Measurements from ENCODE around the gene BCR. TPM values are rescaled to one million over a fixed set of nuclear protein-coding genes. Genes with fewer than 3 reads are reported as not detected.
"Not testable (repeated sequence)": the region's sequence is repeated elsewhere in the genome, so short reads cannot be mapped to it uniquely, and the experiment has no call there.

Gene BCR
- polyA plus RNA-seq, 1 experiment, result 21.4 TPM

DNA sequence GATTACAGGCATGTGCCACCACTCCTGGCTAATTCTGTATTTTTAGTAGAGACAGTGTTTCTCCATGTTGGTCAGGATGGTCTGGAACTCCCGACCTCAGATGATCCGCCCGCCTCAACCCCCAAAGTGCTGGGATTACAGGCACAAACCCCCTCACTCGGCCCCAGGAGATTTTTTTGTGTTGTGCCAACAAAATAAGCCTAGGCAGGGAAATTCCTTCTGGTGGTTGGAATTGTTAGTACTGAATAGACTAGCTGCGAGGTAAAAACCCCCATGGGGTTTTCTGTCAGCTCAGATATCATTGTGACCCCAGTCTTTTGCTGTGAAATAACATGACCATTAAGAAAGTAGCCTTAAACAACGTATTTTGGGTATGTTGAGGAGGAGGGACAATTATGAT lies 144.9 kb downstream of the BCR start:
- Histone ChIP-seq H3K9me3 (ENCODE audit: control insufficient read depth, insufficient read depth, low read length) (no peaks in the 10 kb centered on the region), H3K27me3 (ENCODE audit: control insufficient read depth, insufficient read depth, low read length) (peaks cover 4% of the 10 kb centered on the region), H3K4me3 (ENCODE audit: low read depth, low read length) (no peak overlapping the region), H3K27ac (ENCODE audit: low read depth, low read length) (no peak overlapping the region)
- TF ChIP-seq, protein P1, sequence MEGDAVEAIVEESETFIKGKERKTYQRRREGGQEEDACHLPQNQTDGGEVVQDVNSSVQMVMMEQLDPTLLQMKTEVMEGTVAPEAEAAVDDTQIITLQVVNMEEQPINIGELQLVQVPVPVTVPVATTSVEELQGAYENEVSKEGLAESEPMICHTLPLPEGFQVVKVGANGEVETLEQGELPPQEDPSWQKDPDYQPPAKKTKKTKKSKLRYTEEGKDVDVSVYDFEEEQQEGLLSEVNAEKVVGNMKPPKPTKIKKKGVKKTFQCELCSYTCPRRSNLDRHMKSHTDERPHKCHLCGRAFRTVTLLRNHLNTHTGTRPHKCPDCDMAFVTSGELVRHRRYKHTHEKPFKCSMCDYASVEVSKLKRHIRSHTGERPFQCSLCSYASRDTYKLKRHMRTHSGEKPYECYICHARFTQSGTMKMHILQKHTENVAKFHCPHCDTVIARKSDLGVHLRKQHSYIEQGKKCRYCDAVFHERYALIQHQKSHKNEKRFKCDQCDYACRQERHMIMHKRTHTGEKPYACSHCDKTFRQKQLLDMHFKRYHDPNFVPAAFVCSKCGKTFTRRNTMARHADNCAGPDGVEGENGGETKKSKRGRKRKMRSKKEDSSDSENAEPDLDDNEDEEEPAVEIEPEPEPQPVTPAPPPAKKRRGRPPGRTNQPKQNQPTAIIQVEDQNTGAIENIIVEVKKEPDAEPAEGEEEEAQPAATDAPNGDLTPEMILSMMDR (IDR thresholded peaks at IDR 0.05; ENCODE audit: low read depth, low read length), result no peak
- POLR2A ChIA-PET, result no interaction called here
- CTCF ChIA-PET, result interaction anchor here (1.2 kb wide), 1 partner anchor 60 kb away, joined by 3 read pairs; no protein-coding TSS in a partner anchor
- no peak for DNase-seq (ENCODE audit: low read depth, low spot score)

DNA sequence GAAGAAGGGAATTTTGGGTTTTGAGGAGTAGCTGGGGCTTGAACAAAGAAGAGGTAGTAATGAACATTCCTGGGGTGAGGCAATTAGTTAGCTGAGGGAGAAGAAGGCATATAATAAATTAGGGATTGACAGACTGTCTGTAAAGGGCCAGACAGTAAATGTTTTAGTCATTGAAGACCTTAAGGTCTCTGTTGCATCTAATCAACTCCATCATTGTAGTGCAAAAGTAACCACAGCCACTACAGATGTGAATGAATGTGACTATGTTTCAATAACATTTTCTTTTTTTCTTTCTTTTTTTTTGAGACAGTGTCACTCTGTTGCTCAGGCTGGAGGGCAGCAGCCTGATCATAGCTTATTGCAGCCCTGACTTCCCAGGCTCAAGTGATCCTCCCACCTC lies 153.5 kb downstream of the BCR start:
- H3K4me3 ChIP-seq (ENCODE audit: low read depth, low read length); CTCF ChIA-PET; DNase-seq (ENCODE audit: low read depth, low spot score); POLR2A ChIA-PET; H3K27me3 ChIP-seq (ENCODE audit: control insufficient read depth, insufficient read depth, low read length); H3K9me3 ChIP-seq (ENCODE audit: control insufficient read depth, insufficient read depth, low read length); H3K27ac ChIP-seq (ENCODE audit: low read depth, low read length): not testable (repeated sequence)

DNA sequence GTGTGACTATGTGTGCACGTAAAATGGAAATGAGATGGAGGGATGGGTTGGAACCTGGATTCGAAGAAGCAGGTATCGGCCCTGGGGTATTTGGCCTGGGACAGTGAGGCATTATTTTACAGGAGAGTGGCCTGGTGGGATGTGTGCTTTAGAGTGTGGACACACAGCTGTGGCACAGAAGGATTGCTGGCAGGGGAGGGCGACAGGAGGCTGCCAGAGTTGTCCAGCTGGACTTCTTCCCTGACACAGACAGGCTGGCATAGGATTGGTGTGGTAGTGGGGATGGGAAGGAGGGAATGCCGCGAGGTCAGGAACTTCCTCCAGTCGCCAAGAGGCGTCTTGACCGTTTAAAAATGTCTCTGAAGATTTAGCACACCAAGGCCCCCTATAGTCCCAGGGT lies 157.4 kb downstream of the BCR start:
- POLR2A ChIA-PET; H3K27ac ChIP-seq (ENCODE audit: low read depth, low read length); H3K4me3 ChIP-seq (ENCODE audit: low read depth, low read length); H3K9me3 ChIP-seq (ENCODE audit: control insufficient read depth, insufficient read depth, low read length); CTCF ChIA-PET; DNase-seq (ENCODE audit: low read depth, low spot score); H3K27me3 ChIP-seq (ENCODE audit: control insufficient read depth, insufficient read depth, low read length): not testable (repeated sequence)

DNA sequence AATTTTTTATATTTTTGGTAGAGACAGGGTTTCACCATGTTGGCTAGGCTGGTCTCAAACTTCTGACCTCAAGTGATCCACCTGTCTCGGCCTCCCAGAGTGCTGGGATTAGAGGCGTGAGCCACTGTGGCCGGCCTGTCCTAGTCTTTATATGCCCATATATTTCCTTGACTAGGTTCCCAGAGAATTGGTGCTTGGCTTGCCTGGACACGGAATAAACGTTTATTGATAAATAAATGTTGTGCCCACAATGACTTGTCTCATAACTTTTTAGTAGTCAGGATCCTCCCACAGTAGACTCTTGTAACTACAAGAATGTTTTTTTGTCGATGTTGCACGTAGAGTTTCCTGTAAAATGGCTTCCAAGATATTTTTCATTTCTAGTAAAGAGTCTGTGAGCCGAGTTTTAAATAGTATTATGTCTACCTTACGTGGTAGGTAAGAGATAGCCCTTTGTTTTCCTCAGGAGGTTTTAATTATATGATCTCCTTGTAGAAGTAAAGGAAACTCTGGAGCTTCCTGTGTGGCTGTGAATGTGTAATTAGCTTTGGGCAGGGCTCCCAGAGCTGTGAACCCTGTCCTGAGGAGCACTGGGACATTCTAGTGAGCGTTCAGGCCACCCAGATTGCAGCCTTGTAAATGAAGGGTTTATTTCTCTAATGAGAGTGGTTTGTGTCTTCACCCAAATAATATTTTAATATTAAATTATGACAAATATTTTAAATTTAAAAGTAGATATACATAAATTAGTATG lies 161.8 kb downstream of the BCR start:
- H3K4me3 ChIP-seq (ENCODE audit: low read depth, low read length); CTCF ChIA-PET; H3K27ac ChIP-seq (ENCODE audit: low read depth, low read length); H3K9me3 ChIP-seq (ENCODE audit: control insufficient read depth, insufficient read depth, low read length); POLR2A ChIA-PET; H3K27me3 ChIP-seq (ENCODE audit: control insufficient read depth, insufficient read depth, low read length); DNase-seq (ENCODE audit: low read depth, low spot score): not testable (repeated sequence)

DNA sequence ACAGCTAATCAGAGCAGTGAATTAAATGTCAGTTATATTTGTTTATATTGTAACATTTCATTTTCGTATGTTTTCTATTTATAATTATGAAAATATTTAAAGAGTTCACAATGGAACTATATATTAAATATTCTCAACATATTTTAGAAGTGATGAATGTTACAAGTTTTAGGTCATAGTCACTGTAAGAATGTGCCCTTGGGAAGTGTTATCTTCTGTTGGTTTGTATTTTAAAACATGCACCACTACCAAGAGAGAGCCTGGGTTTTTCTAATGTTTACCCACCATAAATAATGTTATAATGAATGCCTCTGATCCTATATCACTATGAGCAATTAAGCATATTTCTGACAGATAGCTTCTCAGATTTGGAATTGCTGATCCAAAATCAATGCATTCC lies 171.0 kb downstream of the BCR start:
- no peak overlapping the region for H3K4me3 ChIP-seq (ENCODE audit: low read depth, low read length)
- H3K9me3 ChIP-seq (ENCODE audit: control insufficient read depth, insufficient read depth, low read length), result no peaks in the 10 kb centered on the region
- H3K27me3 ChIP-seq (ENCODE audit: control insufficient read depth, insufficient read depth, low read length), result peaks cover 8% of the 10 kb centered on the region
- TF ChIP-seq, protein P1 (IDR thresholded peaks at IDR 0.05; ENCODE audit: low read depth, low read length), result no peak
- H3K27ac ChIP-seq (ENCODE audit: low read depth, low read length), result no peak overlapping the region
- CTCF ChIA-PET, result no interaction called here
- POLR2A ChIA-PET, result no interaction called here
- no peak for DNase-seq (ENCODE audit: low read depth, low spot score)

DNA sequence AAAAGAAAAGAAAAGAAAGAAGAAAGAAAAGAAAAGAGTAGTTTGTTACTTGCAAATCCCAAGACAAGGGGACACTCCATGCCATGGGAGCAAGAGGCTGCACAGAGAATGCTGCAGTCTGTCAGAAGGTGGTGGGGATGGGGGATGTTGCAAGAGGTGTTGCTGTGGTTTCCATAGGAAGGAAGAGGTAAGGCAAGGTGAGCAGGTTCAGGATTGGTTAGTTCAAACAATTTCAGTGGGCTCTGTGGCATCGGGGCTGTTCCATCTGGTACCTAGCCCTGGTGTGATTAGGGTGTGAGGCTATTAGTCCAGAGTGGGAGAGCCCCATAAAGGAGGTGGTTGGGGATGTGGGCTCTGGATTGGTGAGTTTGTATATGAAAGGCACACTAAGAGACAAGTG lies 172.7 kb downstream of the BCR start:
- DNase-seq (ENCODE audit: low read depth, low spot score), result no peak
- CTCF ChIA-PET, result no interaction called here
- Histone ChIP-seq H3K4me3 (ENCODE audit: low read depth, low read length) (no peak overlapping the region), H3K27me3 (ENCODE audit: control insufficient read depth, insufficient read depth, low read length) (peaks cover 13% of the 10 kb centered on the region), H3K27ac (ENCODE audit: low read depth, low read length) (no peak overlapping the region), H3K9me3 (ENCODE audit: control insufficient read depth, insufficient read depth, low read length) (no peaks in the 10 kb centered on the region)
- POLR2A ChIA-PET, result no interaction called here
- TF ChIP-seq, protein P1 (IDR thresholded peaks at IDR 0.05; ENCODE audit: low read depth, low read length), result no peak
